OCI-LY3 (cell line): Measurements from ENCODE around the gene FOXE1.

Experiments used
- CTCF ChIP-seq: fragments of 200-600, 300-600 bp; sonication (generic); IDR thresholded peaks from 2 replicates; pipeline ENCODE4 v1.5.1; 2014; ENCODE audit warnings: antibody characterized with exemption, low read length, low read depth
- EZH2phosphoT487 ChIP-seq: fragments of 200-600 bp; shearing (Covaris generic); IDR thresholded peaks from 2 replicates; pipeline ENCODE4 v1.6.1; 2018; ENCODE audit warnings: antibody characterized with exemption, mixed run types, low read depth

- TF ChIP-seq CTCF (no peak), EZH2phosphoT487 (no peak)
Observed at GRCh38 chr9:97903177-97903576, 50.2 kb downstream of the FOXE1 start.
